GM18511 (cell line): ENCODE results near the gene STK31.
"Not testable (repeated sequence)": the region's sequence is repeated elsewhere in the genome, so short reads cannot be mapped to it uniquely, and the experiment has no call there.

Experiments used
- ATAC-seq: cut with Tn5 transposase; IDR thresholded peaks from one replicate; pipeline ENCODE4 v1.9.1; 2021; ENCODE audit warnings: mild to moderate bottlenecking, moderate library complexity; ENCODE audit not compliant: unreplicated experiment

Gene STK31, protein sequence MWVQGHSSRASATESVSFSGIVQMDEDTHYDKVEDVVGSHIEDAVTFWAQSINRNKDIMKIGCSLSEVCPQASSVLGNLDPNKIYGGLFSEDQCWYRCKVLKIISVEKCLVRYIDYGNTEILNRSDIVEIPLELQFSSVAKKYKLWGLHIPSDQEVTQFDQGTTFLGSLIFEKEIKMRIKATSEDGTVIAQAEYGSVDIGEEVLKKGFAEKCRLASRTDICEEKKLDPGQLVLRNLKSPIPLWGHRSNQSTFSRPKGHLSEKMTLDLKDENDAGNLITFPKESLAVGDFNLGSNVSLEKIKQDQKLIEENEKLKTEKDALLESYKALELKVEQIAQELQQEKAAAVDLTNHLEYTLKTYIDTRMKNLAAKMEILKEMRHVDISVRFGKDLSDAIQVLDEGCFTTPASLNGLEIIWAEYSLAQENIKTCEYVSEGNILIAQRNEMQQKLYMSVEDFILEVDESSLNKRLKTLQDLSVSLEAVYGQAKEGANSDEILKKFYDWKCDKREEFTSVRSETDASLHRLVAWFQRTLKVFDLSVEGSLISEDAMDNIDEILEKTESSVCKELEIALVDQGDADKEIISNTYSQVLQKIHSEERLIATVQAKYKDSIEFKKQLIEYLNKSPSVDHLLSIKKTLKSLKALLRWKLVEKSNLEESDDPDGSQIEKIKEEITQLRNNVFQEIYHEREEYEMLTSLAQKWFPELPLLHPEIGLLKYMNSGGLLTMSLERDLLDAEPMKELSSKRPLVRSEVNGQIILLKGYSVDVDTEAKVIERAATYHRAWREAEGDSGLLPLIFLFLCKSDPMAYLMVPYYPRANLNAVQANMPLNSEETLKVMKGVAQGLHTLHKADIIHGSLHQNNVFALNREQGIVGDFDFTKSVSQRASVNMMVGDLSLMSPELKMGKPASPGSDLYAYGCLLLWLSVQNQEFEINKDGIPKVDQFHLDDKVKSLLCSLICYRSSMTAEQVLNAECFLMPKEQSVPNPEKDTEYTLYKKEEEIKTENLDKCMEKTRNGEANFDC

DNA sequence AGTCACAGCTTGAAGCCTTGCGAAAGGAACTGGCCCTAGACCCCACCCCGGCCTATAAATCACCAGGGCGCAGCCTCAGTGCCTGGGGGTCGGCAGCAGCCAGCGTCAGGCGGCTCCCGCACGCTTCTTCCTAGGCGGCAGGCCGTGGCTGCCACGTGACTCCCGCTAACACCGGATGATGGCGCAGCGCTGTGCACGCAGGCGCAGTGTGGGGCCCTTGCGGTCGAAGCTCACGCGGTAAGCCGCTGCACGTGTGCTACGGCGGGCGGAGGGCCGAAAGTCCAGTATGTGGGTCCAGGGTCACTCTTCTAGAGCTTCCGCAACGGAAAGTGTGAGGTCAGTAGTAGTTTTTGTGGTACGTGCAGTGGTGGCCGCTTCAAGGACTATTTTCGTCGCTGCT lies at the start of gene STK31:
Gene STK31, plus strand, starts transcription at position 220 of the 400 bp plus-strand sequence. Its CDS starts 67 bp downstream, at position 287.
- ATAC-seq, result no peak

DNA sequence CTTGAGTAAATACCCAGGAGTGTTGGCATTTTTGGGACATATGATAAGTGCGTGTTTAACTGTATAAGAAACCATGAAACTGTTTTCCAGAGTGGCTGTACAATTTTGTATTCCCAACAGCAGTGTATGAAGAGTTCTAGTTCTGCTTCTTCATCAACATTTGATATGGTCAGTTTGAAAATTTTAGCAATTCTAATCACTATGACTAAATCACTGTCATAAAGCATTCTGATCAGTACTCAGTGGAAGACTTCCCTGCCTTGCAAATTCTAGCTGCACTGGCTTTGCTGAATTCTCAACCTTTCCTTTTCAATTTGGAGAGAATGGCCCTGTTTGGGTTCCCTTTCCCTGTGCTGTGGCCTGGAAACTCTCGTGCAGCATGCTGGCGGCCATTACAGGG lies 48.6 kb upstream of the STK31 start:
- ATAC-seq, result no peak

DNA sequence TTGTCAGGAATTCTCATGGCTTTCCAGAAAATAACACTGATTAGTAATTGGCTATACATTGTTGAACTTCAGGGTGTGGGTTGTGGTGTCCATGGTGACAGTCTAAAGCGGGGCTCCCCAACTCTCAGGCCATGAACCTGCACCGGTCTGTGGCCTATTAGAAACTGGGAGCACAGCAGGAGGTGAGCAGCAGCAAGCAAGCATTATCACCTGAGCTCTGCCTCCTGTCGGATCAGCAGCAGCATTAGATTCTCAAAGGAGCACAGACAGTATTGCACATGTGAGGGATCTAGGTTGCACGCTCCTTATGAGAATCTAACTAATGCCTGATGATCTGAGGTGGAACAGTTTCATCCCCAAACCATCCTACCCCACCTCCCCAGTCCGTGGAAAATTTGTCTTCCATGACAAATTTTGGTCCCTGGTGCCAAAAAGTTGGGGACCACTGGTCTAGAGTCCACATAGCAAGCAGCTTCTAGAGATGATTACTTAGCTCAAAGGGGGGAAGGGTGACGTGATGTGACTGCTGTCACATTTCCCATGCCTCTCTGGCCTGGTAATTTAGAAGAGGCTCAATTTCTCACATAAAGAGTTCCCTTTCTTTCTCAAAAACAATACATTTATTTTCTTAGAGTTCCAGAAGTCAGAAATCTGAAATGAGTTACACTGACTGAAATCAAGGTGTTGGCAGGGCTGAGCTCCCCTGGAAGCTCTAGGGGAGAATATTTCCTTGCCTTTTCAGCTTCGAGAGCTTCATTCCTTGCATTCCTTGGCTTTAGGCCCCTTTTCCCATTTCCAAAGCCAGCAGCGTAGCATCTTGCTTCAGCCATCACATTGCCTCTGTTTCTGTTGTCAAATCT lies 47.7 kb upstream of the STK31 start:
- no peak for ATAC-seq

DNA sequence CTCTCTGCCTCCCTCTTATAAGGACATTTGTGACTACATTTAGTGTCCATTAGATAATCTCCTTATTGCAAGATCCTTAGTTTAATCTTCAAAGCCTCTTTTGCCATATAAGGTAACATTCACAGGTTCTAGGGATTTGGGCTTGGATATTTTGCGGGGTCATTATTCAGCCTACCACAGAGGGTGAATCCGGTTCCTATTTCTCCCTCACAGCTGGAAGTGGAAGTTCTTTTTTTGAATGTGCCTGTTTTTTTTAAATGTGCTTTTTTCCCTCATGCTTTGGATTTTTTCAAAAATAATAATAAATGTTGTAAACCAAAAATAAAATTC lies 47.1 kb upstream of the STK31 start:
- ATAC-seq, result no peak

DNA sequence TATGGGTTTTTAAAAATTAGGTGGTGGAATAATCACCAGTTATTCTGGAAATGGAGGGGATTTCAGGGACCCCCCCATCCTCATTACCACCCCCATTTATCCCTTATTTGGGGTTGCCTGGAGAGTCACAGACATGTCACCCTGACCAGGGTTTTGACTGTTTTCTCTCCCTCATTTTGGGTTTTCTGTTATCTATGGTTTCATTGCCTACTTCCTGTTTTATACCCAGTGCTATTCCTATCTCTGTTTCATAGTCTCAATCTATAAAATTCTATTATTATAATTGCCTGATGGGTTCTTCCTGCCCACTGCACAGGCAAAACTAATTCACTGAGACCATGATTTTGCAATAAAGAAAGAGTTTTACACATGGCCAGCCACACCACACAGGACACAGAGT lies 45.9 kb upstream of the STK31 start:
- no peak for ATAC-seq

DNA sequence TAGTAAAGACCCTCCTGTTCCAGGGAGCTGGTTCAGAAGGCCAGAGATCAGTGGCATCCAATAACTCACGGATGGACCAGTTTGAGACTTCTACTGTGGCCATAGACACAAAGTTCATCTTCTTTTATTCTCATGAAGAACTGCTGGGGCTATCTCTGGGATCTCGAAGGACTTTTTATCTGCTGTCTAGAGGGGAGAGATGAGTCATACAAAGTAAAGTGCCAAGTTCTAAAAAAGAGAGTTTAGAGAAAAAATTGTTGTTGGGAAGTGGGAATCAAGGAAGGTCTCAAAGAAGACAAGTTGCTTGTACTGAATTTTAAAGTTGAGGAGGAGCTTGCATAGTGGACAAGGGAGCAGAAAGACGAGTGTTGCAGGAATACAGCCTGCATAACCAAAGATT lies 38.0 kb upstream of the STK31 start:
- ATAC-seq, result no peak

DNA sequence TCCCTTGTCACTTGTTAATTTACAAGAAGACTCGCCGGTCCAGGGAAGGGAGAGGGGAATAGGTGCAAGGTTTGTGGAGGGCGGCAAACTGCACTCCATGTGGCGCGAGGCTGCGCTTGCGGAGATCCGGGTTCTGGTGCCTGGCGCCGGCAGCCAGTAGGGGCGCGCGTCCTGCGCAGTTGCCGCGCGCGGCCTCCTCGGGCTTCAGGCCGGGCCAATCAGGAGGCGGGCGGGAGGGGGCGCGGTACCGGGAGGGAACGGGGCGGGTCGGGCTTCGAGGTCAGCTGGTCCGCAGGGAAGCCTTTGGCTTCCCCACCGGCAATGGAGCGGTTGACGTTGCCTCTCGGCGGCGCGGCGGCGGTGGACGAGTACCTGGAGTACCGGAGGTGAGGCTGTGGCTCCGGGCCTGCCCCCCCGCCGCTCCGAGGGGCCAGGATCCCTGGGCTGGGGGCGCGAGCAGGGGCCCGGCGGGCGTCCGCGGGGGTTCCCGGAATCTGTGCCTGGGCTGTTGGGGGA lies 30.1 kb upstream of the STK31 start, which contains the start of gene FAM221A:
Gene FAM221A, plus strand, starts transcription at position 302 of the 516 bp plus-strand sequence. Its CDS starts 20 bp downstream, at position 322.
- peak; percentile 92 for ATAC-seq

DNA sequence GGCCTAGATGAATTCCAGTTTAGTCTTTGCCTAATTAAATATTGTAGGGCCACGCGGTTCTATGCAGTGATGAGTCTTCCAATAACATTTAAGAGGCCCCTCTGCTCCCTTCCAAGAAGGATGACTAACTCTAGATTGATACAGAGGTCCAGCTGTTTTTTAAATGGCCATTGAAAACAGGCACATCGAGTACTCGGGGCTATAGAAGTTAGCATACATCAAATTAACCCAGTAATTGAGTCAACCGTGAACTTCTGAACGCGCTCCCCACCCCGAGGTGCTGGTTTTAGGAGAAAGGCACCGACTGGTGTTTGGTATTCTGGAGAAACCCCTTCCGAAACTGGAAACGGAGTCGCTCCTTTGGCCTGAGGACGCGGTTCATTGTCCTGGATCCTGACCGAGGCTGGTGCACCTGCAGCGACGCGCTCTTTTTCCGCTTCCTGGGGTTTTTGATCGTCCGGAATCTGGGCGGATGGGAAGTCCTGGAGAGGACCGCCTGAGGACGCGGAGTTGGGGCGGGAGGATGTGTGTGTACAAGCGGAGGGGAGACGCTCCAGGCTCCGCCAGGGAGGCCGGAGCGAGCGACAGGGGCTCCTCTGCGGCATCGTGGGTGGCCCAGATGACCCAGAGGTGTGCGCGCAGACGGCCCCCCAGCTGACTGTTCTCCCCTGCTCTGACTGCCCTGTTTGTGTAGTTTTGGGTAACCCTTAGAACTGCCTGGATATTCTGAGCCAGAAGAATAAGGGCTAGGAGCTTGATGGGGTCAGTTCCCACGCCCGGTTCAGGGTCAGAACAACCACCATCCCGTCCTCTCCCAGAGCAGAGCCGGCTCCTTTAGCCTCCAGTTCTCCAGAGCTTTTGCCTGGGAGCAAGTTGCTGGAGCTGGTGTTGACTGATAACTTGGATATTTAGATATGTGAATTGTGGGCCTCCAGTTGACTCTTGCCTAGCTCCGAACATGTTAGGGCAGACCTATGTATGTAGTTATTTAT lies 29.3 kb upstream of the STK31 start:
- ATAC-seq, result peak; percentile 54

DNA sequence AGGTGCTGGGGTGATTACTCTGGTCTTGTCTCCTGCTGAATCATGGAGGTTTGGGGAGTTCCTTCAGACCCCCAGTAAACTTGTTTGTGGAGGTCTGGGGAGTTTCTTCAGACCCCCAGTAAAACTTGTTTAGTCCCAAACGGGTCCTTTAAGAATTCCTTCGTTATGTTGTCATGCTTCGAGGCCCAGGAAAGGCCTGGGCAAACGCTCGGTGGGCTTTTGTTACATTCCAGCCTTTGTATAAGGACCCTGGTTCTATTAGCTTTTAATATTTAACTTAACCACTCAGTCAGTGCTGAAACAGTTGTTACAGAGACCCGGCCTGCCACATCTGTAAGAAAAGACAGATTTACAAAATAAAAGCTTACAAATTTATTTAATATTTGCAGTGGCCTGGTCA lies 26.0 kb upstream of the STK31 start:
- not testable (repeated sequence) for ATAC-seq

DNA sequence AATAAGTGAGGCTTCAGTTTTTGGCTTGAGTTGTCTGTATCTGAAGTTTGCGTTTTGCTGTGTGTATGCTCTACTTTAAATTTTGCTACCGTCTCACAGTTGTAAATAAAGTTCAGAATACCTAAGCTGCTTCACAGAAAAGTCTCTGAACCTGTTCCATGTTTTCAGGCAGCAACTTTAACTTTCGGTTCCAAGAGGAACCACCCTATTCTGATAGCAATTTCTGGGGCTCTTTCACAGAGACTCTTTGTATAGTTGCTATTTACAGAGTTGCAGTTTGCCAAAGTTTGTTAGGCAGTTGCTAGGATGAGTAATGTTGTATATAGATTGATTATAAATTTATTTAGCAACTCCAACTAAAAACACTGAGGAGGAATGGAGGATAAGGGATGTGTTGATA lies 24.3 kb upstream of the STK31 start:
- no peak for ATAC-seq

DNA sequence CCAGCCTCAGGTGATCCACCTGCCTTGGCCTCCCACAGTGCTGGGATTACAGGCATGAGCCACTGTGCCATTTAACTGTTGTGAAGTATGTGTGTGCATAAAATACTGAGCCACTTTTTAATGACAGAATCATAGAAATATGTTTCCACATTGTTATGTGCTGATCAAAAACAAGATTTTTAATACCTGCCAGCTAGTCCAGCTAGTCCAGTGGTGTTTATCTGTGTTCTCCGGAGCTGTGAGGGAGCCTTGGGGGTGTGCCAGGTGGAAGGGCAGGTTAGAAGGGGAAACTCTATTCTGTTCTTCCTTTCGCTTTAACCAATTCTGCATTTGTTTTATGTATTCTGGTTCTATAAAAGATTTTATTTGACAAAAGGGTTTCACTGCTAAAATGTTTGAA lies 23.0 kb upstream of the STK31 start:
- ATAC-seq, result no peak

DNA sequence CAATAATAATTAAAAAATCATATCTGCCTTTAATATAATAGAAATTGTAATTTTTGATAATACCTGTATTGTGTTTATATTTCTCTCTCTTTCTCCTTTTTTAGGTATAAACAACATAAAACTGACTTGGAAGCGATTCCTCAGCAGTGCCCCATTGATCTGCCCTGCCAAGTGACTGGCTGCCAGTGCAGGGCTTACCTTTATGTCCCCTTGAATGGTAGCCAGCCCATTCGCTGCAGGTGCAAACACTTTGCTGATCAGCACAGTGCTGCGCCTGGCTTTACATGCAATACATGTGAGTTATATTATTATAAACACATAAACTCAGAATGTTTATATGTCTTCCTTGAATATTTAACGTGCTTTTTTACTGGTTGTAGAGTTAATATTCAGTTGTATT lies 20.9 kb upstream of the STK31 start:
- ATAC-seq, result no peak

DNA sequence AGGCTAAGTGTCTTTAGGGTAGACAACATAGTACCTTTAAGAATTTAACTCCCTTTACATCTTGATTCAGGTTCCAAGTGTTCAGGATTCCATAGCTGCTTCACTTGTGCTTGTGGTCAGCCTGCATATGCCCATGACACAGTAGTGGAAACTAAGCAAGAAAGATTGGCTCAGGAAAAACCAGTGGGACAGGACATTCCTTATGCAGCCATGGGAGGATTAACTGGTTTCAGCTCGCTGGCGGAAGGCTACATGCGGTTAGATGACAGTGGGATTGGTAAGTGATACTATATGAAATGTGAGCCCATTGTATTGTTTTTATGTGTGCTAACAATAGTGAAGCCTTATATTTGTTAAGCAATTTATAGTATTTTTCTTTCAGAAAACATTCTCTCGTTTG lies 18.7 kb upstream of the STK31 start:
- no peak for ATAC-seq

DNA sequence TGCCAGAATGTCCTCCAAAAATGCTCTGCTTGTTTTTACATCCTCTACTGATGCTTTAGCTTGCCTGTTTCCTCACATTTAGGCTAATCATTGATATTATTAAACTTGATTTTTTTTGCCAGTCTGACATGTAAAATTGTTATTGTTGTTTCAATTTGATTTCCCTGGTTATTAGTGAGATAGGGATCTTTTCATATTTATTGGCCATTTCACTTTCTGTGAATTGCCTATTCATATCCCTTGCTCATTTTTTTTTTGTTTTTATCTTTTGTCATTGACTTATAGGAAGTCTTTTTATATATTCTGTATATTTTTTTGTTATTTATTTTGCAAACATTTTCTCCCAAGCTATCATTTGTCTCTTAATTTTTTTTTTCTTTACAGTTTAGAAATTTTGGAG lies 16.8 kb upstream of the STK31 start:
- no peak for ATAC-seq

DNA sequence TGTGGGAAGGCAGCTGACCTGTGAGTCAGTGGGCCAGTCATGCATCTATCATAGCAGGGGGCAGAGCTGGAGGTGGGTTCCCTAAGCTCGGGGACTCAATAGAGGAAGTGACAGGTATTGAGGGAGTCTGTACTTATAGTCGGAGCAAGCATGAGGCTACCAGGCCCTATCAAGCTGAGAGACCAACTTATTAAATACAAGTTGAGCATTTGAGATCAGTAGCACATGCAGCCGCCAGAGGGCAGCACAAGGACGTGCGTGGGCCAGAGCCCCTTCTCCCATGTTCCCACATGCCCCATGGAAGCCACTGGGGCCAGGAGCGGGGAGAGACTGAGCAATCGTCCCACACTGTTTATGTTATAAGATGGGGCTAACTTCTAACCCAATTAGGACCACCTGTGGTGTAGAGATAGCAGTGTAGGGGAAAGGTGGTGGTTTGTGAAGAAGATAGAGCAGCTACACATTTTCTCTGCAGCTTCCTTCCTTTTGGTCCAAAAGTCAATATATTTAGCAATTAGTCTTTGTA lies 13.0 kb upstream of the STK31 start:
- no peak for ATAC-seq

DNA sequence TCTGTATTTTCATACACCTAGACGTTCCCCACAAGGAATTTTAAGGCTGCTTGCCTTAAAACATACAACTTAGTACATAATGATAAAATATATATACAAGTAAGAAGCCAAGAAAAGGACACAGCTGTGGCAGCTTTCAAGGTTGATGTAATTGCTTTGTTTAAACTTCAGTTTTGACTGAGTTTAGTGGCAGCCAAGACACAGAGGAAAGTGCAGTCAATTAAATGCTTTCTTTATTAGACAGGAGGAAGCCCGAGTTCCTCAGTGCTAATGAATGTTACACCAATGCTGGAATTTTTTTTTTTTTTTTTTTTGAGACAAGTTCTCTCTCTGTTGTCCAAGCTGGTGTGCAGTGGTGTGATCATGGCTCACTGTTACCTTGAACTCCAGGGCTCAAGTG lies 11.2 kb upstream of the STK31 start:
- ATAC-seq, result no peak

DNA sequence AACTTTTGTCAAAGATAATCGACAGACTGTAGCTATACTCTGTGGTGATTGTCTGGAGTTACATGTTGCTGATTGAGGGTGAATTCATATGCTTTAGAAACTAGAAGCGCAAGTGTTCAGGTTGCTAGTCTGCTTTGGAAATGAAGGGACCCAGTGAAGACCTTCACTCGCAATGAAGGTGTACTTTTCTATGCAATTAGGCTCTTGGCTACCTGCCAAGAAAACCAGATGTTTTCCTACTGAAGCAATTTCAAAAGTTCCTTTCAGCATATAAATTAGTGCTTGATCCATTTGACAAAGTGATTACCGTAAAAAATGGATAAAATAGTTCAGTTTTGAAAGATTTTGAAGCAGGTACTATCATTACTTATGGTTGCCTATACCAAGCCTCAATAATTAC lies 10.0 kb upstream of the STK31 start:
- no peak for ATAC-seq

DNA sequence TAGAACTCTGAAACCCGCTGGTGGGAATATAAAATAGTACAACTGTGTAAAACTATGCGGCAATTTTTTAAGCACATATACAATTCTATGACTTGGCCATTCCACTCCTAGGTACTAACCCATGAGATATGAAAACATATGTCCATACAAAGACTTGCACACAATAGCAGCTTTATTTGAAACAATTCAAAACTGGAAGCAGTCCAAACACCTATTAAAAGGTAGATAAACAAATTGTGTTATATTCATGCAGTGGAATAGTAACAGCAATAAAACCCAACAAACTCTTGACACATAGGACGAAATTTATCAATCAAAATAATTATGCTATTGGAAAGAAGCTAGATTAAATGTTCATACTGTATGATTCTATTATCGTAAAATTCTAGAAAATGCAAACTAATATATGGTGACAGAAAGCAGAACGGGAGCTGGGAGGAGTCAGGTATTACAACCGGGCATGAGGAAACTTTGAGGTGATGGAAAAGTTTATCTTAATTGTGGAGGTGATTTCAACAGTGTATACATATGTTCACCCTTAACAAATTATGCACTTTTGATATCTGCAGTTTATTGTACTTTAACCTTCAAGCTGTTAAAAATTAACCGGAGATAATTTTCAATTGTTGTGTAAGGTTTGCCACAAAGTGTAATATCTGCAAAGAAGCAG lies 803 bp upstream of the STK31 start:
- no peak for ATAC-seq
